Right lobe of liver (tissue), 6 donors: ENCODE results near the gene RASAL2. TPM values are rescaled to one million over a fixed set of nuclear protein-coding genes. Genes with fewer than 3 reads are reported as not detected.

ENCODE experiments used
- ATAC-seq, 4 donors: fragments of 200-7000 bp; cut with Tn5 transposase; one replicate each; pipeline ENCODE4 v1.9.1; 2020; ENCODE audit warnings: mild to moderate bottlenecking in 4 of 4, moderate library complexity in 4 of 4
- DNase-seq, 3 donors: peaks; one replicate each; pipeline ENCODE4 v3.0.0-alpha.2; 2020
- H3K27ac ChIP-seq, 3 donors: fragments of 200-600 bp; one replicate each; pipeline ENCODE4 v1.8.0; 2022
- H3K27me3 ChIP-seq, 2 donors: fragments of 200-600 bp; one replicate each; pipeline ENCODE4 v1.8.0; 2022
- H3K36me3 ChIP-seq, 4 donors: fragments of 200-600 bp; sonication (generic) in 1 of 4; one replicate each; pipeline versions ENCODE4 v1.5.1 to v1.8.0; 2017 to 2022; ENCODE audit warnings: control low read depth in 1 of 4
- H3K4me1 ChIP-seq, 4 donors: fragments of 200-600 bp; sonication (generic) in 1 of 4; one replicate each; pipeline versions ENCODE4 v1.5.1 to v1.8.0; 2017 to 2022; ENCODE audit warnings: control low read depth in 1 of 4
- H3K4me3 ChIP-seq, 3 donors: fragments of 200-600 bp; one replicate each; pipeline ENCODE4 v1.8.0; 2022
- H3K9me3 ChIP-seq, 4 donors: fragments of 200-600 bp; sonication (generic) in 1 of 4; one replicate each; pipeline versions ENCODE4 v1.5.1 to v1.8.0; 2017 to 2022; ENCODE audit warnings: control low read depth in 1 of 4
- POLR2A ChIP-seq: fragments of 450-650 bp; IDR thresholded peaks from one replicate; pipeline ENCODE4 v1.6.1; 2017; ENCODE audit warnings: antibody characterized with exemption, mild to moderate bottlenecking
- WGBS: methylation state at CpG from one replicate; pipeline ENCODE4 v1.1.6; 2018; ENCODE audit warnings: low coverage, low lambda C conversion rate; ENCODE audit not compliant: insufficient coverage; ENCODE audit errors: missing lambda C conversion rate; 5-methylcytosine and 5-hydroxymethylcytosine counted together
- intact Hi-C, 2 donors: fragments of 100-400 bp; cut with DNase I; formaldehyde crosslinking; loops; one replicate each; pipeline versions ENCODE4 v1.11.2 to v1.14.1; 2022
- total RNA-seq, 6 experiments: library from RNA; depleted of rRNA in 2 of 6; stranded (reverse); fragments of >200 nt in 2 of 6; fragmentation: NEBNext Ultra II Directional in 3 of 6; extraction: Animal tissue kit (Norgen Biotek cat#: 25700) in 3 of 6; gene quantifications; one replicate each; pipeline versions ENCODE4 v1.1.0 to v1.2.4, GENCODE V29; 2016 to 2023
- TF ChIP-seq, protein P1 (sequence below), 4 donors: fragments of 200-600 bp in 3 of 4; fragments of 450-650 bp in 1 of 4; IDR thresholded peaks; one replicate each; pipeline versions ENCODE4 v1.5.1 to v1.8.0; 2016 to 2022; ENCODE audit warnings: antibody characterized with exemption in 4 of 4, mild to moderate bottlenecking in 2 of 4
- donor health status: DM: no; HTN: yes; CAD: no.
- donor health status: DM: no; HTN: no; CAD: no.
- donor health status: DM: no; HTN: no; CAD: no.
- donor health status: DM: no; HTN: yes; CAD: no.
- donor health status: DM: no; HTN: yes; CAD: no.

RASAL2 gene
- total RNA-seq, 6 experiments from 2014 or later, result 3.6 to 6.0 (median 5.2) TPM

DNA sequence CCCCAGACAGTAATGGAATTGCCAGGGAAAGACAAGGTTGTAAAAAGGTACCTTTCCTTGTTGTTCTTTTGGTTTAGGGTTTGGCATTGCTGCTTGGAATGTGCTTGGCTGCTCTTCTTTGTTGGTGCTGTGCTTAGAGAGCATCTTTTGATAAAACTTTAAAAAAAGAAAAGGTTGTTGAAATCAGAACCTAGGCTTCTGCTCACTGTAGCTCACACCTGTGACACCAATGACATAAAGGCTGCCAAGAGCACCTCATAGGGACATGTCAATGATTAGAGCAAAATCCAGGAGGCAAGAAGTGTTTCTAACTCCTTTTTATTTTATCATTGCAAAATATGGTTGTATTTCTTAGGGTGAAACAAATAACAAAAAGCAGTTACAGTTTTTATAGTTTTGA lies 373.9 kb downstream of the RASAL2 start:
- Histone ChIP-seq H3K36me3 (peaks cover 0 to 9% (median 4%) of the 10 kb centered on the region in 4 donors), H3K27ac (no peak overlapping the region), H3K4me1 (no peaks in the 10 kb centered on the region), H3K27me3 (no peaks in the 10 kb centered on the region), H3K9me3 (no peaks in the 10 kb centered on the region), H3K4me3 (no peak overlapping the region)
- intact Hi-C loops, result no loop called here
- TF ChIP-seq POLR2A, result no peak
- TF ChIP-seq, protein P1, sequence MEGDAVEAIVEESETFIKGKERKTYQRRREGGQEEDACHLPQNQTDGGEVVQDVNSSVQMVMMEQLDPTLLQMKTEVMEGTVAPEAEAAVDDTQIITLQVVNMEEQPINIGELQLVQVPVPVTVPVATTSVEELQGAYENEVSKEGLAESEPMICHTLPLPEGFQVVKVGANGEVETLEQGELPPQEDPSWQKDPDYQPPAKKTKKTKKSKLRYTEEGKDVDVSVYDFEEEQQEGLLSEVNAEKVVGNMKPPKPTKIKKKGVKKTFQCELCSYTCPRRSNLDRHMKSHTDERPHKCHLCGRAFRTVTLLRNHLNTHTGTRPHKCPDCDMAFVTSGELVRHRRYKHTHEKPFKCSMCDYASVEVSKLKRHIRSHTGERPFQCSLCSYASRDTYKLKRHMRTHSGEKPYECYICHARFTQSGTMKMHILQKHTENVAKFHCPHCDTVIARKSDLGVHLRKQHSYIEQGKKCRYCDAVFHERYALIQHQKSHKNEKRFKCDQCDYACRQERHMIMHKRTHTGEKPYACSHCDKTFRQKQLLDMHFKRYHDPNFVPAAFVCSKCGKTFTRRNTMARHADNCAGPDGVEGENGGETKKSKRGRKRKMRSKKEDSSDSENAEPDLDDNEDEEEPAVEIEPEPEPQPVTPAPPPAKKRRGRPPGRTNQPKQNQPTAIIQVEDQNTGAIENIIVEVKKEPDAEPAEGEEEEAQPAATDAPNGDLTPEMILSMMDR (IDR thresholded peaks at IDR 0.05), result no peak
- ATAC-seq, result no peak
- DNase-seq, result no peak

DNA sequence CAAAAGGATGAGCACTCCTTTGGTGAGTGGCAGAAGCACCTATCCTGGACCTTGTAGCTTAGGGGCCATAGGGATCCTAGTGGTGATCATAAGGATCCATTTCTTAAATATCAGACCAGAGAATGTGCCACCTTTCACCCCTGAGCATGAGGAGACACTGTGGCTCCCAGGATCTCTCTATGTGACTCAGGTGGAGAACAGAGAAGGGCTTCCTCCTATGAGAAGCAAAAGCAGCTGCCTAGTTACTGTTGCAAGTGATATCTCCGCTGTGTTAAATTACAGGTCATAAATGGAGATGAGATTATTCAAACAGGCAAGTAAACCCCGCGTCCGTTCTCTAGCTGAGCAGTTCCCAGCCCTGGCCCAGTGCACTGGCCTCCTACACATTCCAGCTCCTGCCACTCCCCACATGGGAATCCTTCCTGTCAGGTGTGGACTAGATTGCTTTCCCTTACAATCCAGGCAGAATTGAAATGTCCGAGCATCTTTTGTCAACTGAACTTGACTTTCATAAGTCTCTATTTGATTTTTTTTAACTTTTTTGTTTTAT lies 376.6 kb downstream of the RASAL2 start:
- Histone ChIP-seq H3K36me3 (peaks cover 0 to 13% (median 4%) of the 10 kb centered on the region in 4 donors), H3K27ac (no peak overlapping the region), H3K4me1 (no peaks in the 10 kb centered on the region), H3K4me3 (no peak overlapping the region), H3K27me3 (no peaks in the 10 kb centered on the region), H3K9me3 (no peaks in the 10 kb centered on the region)
- no peak for DNase-seq
- intact Hi-C loops, result no loop called here
- peak in 1 of 4 donors; percentile 30 for ATAC-seq
- WGBS, result 54% methylated on average over 1 of the region's 5 CpGs
- no peak for TF ChIP-seq POLR2A
- TF ChIP-seq, protein P1 (IDR thresholded peaks at IDR 0.05), result no peak

DNA sequence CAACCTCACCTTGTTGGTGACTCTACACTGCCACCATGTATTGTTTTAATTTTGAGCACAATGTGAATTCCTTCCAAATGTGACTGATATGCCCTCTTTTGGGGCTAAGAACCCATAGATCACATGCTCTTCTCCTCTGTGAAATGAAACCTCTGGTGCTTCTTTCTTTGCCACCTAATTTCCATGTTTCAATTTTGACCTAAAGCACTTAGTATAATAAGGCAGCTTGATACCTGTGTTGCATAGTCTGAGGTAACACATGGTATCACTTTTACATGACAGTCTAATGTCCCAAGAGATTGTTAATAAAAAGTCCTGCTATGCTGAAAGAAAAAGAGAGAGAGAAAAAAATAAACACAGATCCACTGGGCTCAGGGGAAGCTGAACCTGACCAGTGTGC lies 378.6 kb downstream of the RASAL2 start:
- Histone ChIP-seq H3K36me3 (peaks cover 0 to 5% (median 2%) of the 10 kb centered on the region in 4 donors), H3K4me1 (no peaks in the 10 kb centered on the region), H3K9me3 (no peaks in the 10 kb centered on the region), H3K4me3 (no peak overlapping the region), H3K27ac (no peak overlapping the region), H3K27me3 (no peaks in the 10 kb centered on the region)
- no peak for DNase-seq
- ATAC-seq, result no peak
- TF ChIP-seq POLR2A, result no peak
- TF ChIP-seq, protein P1 (IDR thresholded peaks at IDR 0.05), result no peak
- intact Hi-C loops, result no loop called here

DNA sequence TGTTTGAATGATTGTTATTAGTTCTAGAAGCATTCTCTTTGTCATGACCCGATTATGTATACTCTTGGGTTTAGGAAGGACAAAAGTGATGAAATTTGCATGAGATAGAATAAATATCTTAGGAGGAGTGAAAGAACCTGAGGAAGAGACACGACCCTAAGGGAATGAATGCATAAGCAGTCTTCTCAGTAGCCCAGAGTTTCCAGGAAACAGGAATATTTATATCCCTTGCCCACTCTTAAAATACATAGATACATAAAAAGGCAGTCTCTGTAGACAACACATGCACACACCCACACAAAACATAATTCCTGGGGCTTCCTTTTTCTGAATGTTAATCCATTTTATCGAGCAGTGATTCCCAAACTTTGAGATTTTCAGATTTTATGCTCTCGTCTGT lies 383.5 kb downstream of the RASAL2 start:
- Histone ChIP-seq H3K4me1 (no peaks in the 10 kb centered on the region), H3K27me3 (no peaks in the 10 kb centered on the region), H3K4me3 (no peak overlapping the region), H3K27ac (no peak overlapping the region), H3K36me3 (peaks cover 0 to 4% (median 0%) of the 10 kb centered on the region in 4 donors), H3K9me3 (no peaks in the 10 kb centered on the region)
- DNase-seq (no peak), ATAC-seq (no peak)
- TF ChIP-seq, protein P1 (IDR thresholded peaks at IDR 0.05), result no peak
- no peak for TF ChIP-seq POLR2A
- intact Hi-C loops, result no loop called here
- WGBS, result 86% methylated on average over 4 of the region's 4 CpGs

DNA sequence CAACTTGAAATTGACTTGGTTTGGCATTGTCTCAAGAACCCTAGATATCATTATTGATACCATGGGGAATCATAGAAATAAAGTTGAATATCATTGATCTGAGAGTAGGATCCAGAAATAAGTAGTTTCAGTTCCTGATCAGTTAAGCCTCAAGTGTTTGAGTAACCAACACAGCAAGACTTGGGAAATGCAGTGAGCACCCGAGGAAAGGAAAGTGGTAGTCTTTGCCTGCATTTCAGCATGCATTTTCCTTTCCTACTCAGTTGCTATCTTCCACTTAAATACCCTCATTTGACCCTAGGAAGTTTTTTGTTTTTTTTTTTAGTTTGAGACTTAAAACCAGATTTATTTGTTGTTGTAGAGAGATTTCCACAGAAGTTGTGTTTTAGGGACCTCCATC lies 383.9 kb downstream of the RASAL2 start:
- Histone ChIP-seq H3K4me3 (no peak overlapping the region), H3K4me1 (no peaks in the 10 kb centered on the region), H3K27me3 (no peaks in the 10 kb centered on the region), H3K27ac (no peak overlapping the region), H3K9me3 (no peaks in the 10 kb centered on the region), H3K36me3 (peaks cover 0 to 4% (median 0%) of the 10 kb centered on the region in 4 donors)
- intact Hi-C loops, result no loop called here
- DNase-seq, result no peak
- ATAC-seq, result no peak
- TF ChIP-seq, protein P1 (IDR thresholded peaks at IDR 0.05), result no peak
- no peak for TF ChIP-seq POLR2A
- WGBS, result 25% methylated on average over 1 of the region's 1 CpG
